K562 (cell line): ENCODE results near the gene C1orf167. TPM values are rescaled to one million over a fixed set of nuclear protein-coding genes. Genes with fewer than 3 reads are reported as not detected.
A peak's percentile ranks its signal among the peaks of the same experiment; 100 is the strongest.

Source experiments
- AFF4 ChIP-seq: sonication (generic); formaldehyde crosslinking; IDR thresholded peaks from 2 replicates; pipeline ENCODE4 v1.8.0; 2023; ENCODE audit warnings: mild to moderate bottlenecking, missing genetic modification reagents
- ARID1B ChIP-seq: fragments of 450-650 bp; IDR thresholded peaks from 2 replicates; pipeline ENCODE4 v1.6.1; 2016; ENCODE audit warnings: antibody characterized with exemption, mild to moderate bottlenecking, inconsistent platforms
- CREB1 ChIP-seq, 2 experiments: sonication (generic) in 1 of 2; formaldehyde crosslinking in 1 of 2; IDR thresholded peaks; 2 replicates each; pipeline versions ENCODE4 v1.6.1 to v1.8.0; 2012 to 2022; ENCODE audit warnings: inconsistent platforms in 1 of 2, mild to moderate bottlenecking in 1 of 2, missing genetic modification reagents in 1 of 2, moderate library complexity in 1 of 2
- NONO ChIP-seq, 2 experiments: fragments of 200-400 bp in 1 of 2; fragments of 450-650 bp in 1 of 2; formaldehyde crosslinking in 1 of 2; IDR thresholded peaks; 2 replicates each; pipeline ENCODE4 v1.6.1; 2017; ENCODE audit warnings: low read depth in 2 of 2, mild to moderate bottlenecking in 2 of 2, moderate library complexity in 2 of 2, low read length in 1 of 2
- PHF20 ChIP-seq: fragments of 450-650 bp; IDR thresholded peaks from 2 replicates; pipeline ENCODE4 v1.6.1; 2018; ENCODE audit not compliant: partially characterized antibody
- SMAD4 ChIP-seq: fragments of 250-450 bp; sonication (Bioruptor Pico); conservative IDR thresholded peaks from 2 replicates; pipeline ENCODE4 v1.8.0; 2021; ENCODE audit warnings: inconsistent platforms, mild to moderate bottlenecking, moderate library complexity
- TARDBP ChIP-seq: fragments of 450-650 bp; IDR thresholded peaks from 2 replicates; pipeline ENCODE4 v1.6.1; 2016
- polyA plus RNA-seq, 8 experiments: library from polyadenylated mRNA; depleted of rRNA in 4 of 8; stranded (reverse) in 5 of 8; unstranded in 3 of 8; fragments of >200 nt; fragmentation: Nextera tagmentation in 2 of 8; fragmentation: Illumina TruSeq in 1 of 8; extraction: Ambion mirVana in 2 of 8; extraction: Trizol in 1 of 8; gene quantifications; 2 replicates each; pipeline versions ENCODE4 v1.2.1 to v1.2.3, GENCODE V29; 2011 to 2014; ENCODE audit warnings: inconsistent platforms in 1 of 8, missing spikeins in 1 of 8
- total RNA-seq, 7 experiments: library from RNA; depleted of rRNA in 6 of 7; stranded (reverse); fragments of >200 nt in 6 of 7; fragmentation: Illumina TruSeq in 2 of 7; extraction: Trizol in 2 of 7; gene quantifications; 2 replicates each; pipeline versions ENCODE4 v1.2.1 to v1.2.3, GENCODE V29; 2011 to 2021; ENCODE audit warnings: low replicate concordance in 1 of 7

C1orf167 gene
- total and polyA plus RNA-seq, 9 of the 15 experiments (the other 6 are each of a cell fraction or from before 2014, with no cell fraction given), result 0.22 to 0.86 (median 0.31) TPM; not detected in 2

DNA sequence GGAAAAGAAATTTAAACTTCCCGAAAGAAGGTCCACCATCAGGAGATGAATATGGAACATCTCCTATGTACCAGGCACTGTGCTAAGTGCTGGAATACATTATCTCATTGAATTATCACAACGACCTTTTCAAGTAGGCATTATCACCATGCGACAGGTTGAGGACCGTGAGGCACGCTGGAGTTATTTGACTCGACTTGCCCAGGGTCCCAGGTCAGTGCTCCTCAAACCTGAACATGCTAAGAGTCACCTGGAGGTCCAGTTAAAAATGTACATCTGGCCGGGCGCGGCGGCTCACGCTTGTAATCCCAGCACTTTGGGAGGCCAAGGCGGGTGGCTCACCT lies 42.0 kb upstream of the C1orf167 start (continued):
- peak; percentile 12; the same call in 1 of the 2 replicates for TF ChIP-seq AFF4 (CRISPR knock-in tag)
- no peak for TF ChIP-seq TARDBP
- TF ChIP-seq CREB1 (IDR thresholded peaks at IDR 0.05), result 0 out of 2 replicates have a peak, but pooled peaks have one; percentile 4
- no peak for TF ChIP-seq CREB1 (CRISPR knock-in tag; IDR thresholded peaks at IDR 0.05)
- no peak for TF ChIP-seq NONO (IDR thresholded peaks at IDR 0.05; ENCODE audit: low read depth in 2 of 2, low read length in 1 of 2)
- TF ChIP-seq PHF20, result no peak
- TF ChIP-seq ARID1B, result no peak
- 0 out of 2 replicates have a peak, but pooled peaks have one; percentile 0 for TF ChIP-seq SMAD4 (CRISPR knock-in tag)
